Lower leg skin (tissue), 3 donors: Measurements from ENCODE around the gene CSTF1.

Source experiments
- POLR2A ChIP-seq, 2 donors: fragments of 450-650 bp; IDR thresholded peaks; one replicate each; pipeline ENCODE4 v1.6.1; 2016 to 2017; ENCODE audit warnings: antibody characterized with exemption in 2 of 2, mild to moderate bottlenecking in 1 of 2, moderate library complexity in 1 of 2
- TF ChIP-seq, protein P1 (sequence below), 3 donors: fragments of 450-650 bp; IDR thresholded peaks; one replicate each; pipeline ENCODE4 v1.5.1; 2016; ENCODE audit warnings: antibody characterized with exemption in 3 of 3, mild to moderate bottlenecking in 3 of 3, moderate library complexity in 2 of 3

DNA sequence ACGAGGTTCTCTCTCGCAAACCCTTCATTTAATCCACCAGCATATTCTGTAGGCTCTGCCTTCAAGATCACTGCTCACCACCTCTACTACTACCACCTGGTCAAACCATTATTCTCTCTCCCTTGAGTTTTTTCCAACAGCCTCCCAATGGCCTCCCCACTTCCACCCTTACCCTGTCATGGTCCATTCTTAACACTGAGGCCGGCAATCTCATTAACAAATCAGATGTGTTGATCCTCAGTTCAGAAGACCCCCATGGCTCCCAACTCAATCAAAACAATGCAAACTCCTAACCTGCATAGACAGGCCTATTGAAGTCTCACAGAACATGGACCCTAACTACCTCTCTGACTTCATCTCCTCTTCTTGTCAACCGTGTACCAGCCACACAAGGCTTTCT, 2.6 kb upstream of the CSTF1 start:
- TF ChIP-seq, protein P1, sequence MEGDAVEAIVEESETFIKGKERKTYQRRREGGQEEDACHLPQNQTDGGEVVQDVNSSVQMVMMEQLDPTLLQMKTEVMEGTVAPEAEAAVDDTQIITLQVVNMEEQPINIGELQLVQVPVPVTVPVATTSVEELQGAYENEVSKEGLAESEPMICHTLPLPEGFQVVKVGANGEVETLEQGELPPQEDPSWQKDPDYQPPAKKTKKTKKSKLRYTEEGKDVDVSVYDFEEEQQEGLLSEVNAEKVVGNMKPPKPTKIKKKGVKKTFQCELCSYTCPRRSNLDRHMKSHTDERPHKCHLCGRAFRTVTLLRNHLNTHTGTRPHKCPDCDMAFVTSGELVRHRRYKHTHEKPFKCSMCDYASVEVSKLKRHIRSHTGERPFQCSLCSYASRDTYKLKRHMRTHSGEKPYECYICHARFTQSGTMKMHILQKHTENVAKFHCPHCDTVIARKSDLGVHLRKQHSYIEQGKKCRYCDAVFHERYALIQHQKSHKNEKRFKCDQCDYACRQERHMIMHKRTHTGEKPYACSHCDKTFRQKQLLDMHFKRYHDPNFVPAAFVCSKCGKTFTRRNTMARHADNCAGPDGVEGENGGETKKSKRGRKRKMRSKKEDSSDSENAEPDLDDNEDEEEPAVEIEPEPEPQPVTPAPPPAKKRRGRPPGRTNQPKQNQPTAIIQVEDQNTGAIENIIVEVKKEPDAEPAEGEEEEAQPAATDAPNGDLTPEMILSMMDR (IDR thresholded peaks at IDR 0.05), result no peak
- no peak for TF ChIP-seq POLR2A (IDR thresholded peaks at IDR 0.05)
